Hematopoietic multipotent progenitor cell treated with erythropoietin and hydrocortisone succinate and interleukin-3 and kit ligand, for 15 days (in vitro differentiated cells): Measurements from ENCODE around the gene IRAK2.
"Not testable (repeated sequence)": the region's sequence is repeated elsewhere in the genome, so short reads cannot be mapped to it uniquely, and the experiment has no call there.

Experiments used
- DNase-seq: peaks from one replicate; pipeline ENCODE4 v3.0.0-alpha.2; 2015; ENCODE audit warnings: low spot score

The IRAK2 gene

GRCh38 chr3:10255835-10256234, 91.1 kb downstream of the IRAK2 start:
- DNase-seq = no peak

GRCh38 chr3:10259036-10259435, 94.3 kb downstream of the IRAK2 start:
- no peak for DNase-seq

- DNase-seq = no peak
Observed at GRCh38 chr3:10259798-10260197, 95.1 kb downstream of the IRAK2 start.

GRCh38 chr3:10260211-10260701, 95.5 kb downstream of the IRAK2 start:
- no peak for DNase-seq

GRCh38 chr3:10262027-10262426, 97.3 kb downstream of the IRAK2 start:
- DNase-seq = no peak

- DNase-seq = peak; percentile 41
Observed at GRCh38 chr3:10263646-10264363, 99.1 kb downstream of the IRAK2 start.

GRCh38 chr3:10265833-10266232, 101.1 kb downstream of the IRAK2 start:
- no peak for DNase-seq

- DNase-seq = not testable (repeated sequence)
Observed at GRCh38 chr3:10266936-10267335, 102.2 kb downstream of the IRAK2 start.

- no peak for DNase-seq
Observed at GRCh38 chr3:10268116-10268515, 103.4 kb downstream of the IRAK2 start.

GRCh38 chr3:10268930-10269329, 104.2 kb downstream of the IRAK2 start:
- DNase-seq = no peak

GRCh38 chr3:10269443-10269842, 104.7 kb downstream of the IRAK2 start:
- no peak for DNase-seq

GRCh38 chr3:10272476-10272875, 107.8 kb downstream of the IRAK2 start:
- not testable (repeated sequence) for DNase-seq

GRCh38 chr3:10272977-10273376, 108.3 kb downstream of the IRAK2 start:
- no peak for DNase-seq

- no peak for DNase-seq
Observed at GRCh38 chr3:10273702-10274305, 109.1 kb downstream of the IRAK2 start.

- no peak for DNase-seq
Observed at GRCh38 chr3:10274601-10275000, 109.9 kb downstream of the IRAK2 start.

GRCh38 chr3:10277115-10277625, 112.5 kb downstream of the IRAK2 start:
- DNase-seq = no peak

- no peak for DNase-seq
Observed at GRCh38 chr3:10278501-10278900, 113.8 kb downstream of the IRAK2 start.

GRCh38 chr3:10279384-10280176, 114.9 kb downstream of the IRAK2 start:
- no peak for DNase-seq

GRCh38 chr3:10280177-10280529, 115.4 kb downstream of the IRAK2 start:
- DNase-seq = peak; percentile 42

GRCh38 chr3:10280571-10280970, 115.9 kb downstream of the IRAK2 start:
- no peak for DNase-seq

- no peak for DNase-seq
Observed at GRCh38 chr3:10281951-10282350, 117.2 kb downstream of the IRAK2 start.

GRCh38 chr3:10283638-10284037, 118.9 kb downstream of the IRAK2 start:
- DNase-seq = no peak

- no peak for DNase-seq
Observed at GRCh38 chr3:10284496-10284895, 119.8 kb downstream of the IRAK2 start.
